Measurements from ENCODE around the gene ZNF366. TPM values are rescaled to one million over a fixed set of nuclear protein-coding genes. Genes with fewer than 3 reads are reported as not detected.

The ZNF366 gene
- total RNA-seq, 1 experiment from 2014 or later: not detected

GRCh38 chr5:72539726-72540125 lies 32.5 kb upstream of the ZNF366 start (continued):
- TF ChIP-seq REST (IDR thresholded peaks at IDR 0.05; ENCODE audit: low read depth) (no peak), ATF3 (IDR thresholded peaks at IDR 0.05) (no peak), ZFX (IDR thresholded peaks at IDR 0.05) (no peak)

GRCh38 chr5:72539038-72539437 lies 31.8 kb upstream of the ZNF366 start:
- Histone ChIP-seq H3K27me3 (ENCODE audit: insufficient read depth, low read length) (no peaks in the 10 kb centered on the region), H3K4me1 (ENCODE audit: control insufficient read depth in 1 of 2, insufficient read depth in 2 of 2, low read length in 2 of 2) (no peaks in the 10 kb centered on the region), H2AFZ (ENCODE audit: low read depth, low read length, poor library complexity, severe bottlenecking) (no peak overlapping the region), H3K9me2 (ENCODE audit: insufficient read depth) (no peaks in the 10 kb centered on the region), H3K9ac (ENCODE audit: low read length) (no peak overlapping the region), H3K4me2 (ENCODE audit: low read length) (no peak overlapping the region), H3K9me3 (ENCODE audit: control insufficient read depth in 1 of 2, insufficient read depth in 1 of 2, low read depth in 1 of 2, low read length in 2 of 2) (no peaks in the 10 kb centered on the region), H3K36me3 (ENCODE audit: control insufficient read depth in 1 of 2, insufficient read depth in 2 of 2, low read length in 2 of 2) (no peaks in the 10 kb centered on the region), H3K27ac (ENCODE audit: low read depth, low read length) (no peak overlapping the region), H3K4me3 (replicated peaks in 1 of 2; ENCODE audit: low read depth in 1 of 2, low read length in 2 of 2) (no peak overlapping the region), H3K79me2 (ENCODE audit: insufficient read depth, low read length) (no peaks in the 10 kb centered on the region), H4K20me1 (ENCODE audit: insufficient read depth) (no peaks in the 10 kb centered on the region)
- no peak for TF ChIP-seq POLR2AphosphoS5 (IDR thresholded peaks at IDR 0.05; ENCODE audit: low read depth, low read length)
- TF ChIP-seq, protein P1, sequence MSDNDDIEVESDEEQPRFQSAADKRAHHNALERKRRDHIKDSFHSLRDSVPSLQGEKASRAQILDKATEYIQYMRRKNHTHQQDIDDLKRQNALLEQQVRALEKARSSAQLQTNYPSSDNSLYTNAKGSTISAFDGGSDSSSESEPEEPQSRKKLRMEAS (IDR thresholded peaks at IDR 0.05): no peak
- TF ChIP-seq CEBPB (IDR thresholded peaks at IDR 0.05; ENCODE audit: low read depth): no peak
- TF ChIP-seq EZH2 (IDR thresholded peaks at IDR 0.05): no peak
- no peak for TF ChIP-seq FOSL1 (IDR thresholded peaks at IDR 0.05; ENCODE audit: low read depth)
- TF ChIP-seq RAD21 (IDR thresholded peaks at IDR 0.05; ENCODE audit: low read depth): no peak
- TF ChIP-seq ZBTB33 (IDR thresholded peaks at IDR 0.05; ENCODE audit: extremely low read depth, insufficient replicate concordance, low read length): no peak
- TF ChIP-seq CBX3 (IDR thresholded peaks at IDR 0.05; ENCODE audit: low read depth): no peak
- TF ChIP-seq YY1 (IDR thresholded peaks at IDR 0.05; ENCODE audit: extremely low read depth, insufficient replicate concordance, low read depth, low read length): no peak
- no TSS peak for BruUV-seq (replicated peaks)
- RAD21 ChIA-PET (ENCODE audit: low non-redundant PET in 1 of 2, low total read pairs in 2 of 2, uncharacterized antibody in 2 of 2, unreplicated experiment in 2 of 2): no interaction called here
- no peak for ATAC-seq
- POLR2A ChIA-PET: no interaction called here
- intact Hi-C loops (cut with micrococcal nuclease): no loop called here
- DNase-seq (ENCODE audit: low read depth, low spot score): no peak
- CTCF ChIA-PET: no interaction called here
